IPS-18a (cell line): Measurements from ENCODE around the gene DZIP1L.

Experiments
- H3K27ac ChIP-seq: one replicate; pipeline ENCODE4 v1.5.1; 2013; ENCODE audit warnings: low read length
- H3K27me3 ChIP-seq: one replicate; pipeline ENCODE4 v1.6.1; 2013; ENCODE audit warnings: mild to moderate bottlenecking, low read length; ENCODE audit not compliant: control insufficient read depth, insufficient read depth
- H3K36me3 ChIP-seq: one replicate; pipeline ENCODE4 v1.6.1; 2013; ENCODE audit warnings: low read depth, low read length; ENCODE audit not compliant: control insufficient read depth
- H3K4me1 ChIP-seq: one replicate; pipeline ENCODE4 v1.6.1; 2013; ENCODE audit warnings: low read depth, low read length; ENCODE audit not compliant: control insufficient read depth
- H3K4me3 ChIP-seq: one replicate; pipeline ENCODE4 v1.5.1; 2013; ENCODE audit warnings: low read length
- H3K9ac ChIP-seq: one replicate; pipeline ENCODE4 v1.6.1; 2013; ENCODE audit warnings: mild to moderate bottlenecking, low read length, moderate library complexity
- H3K9me3 ChIP-seq: one replicate; pipeline ENCODE4 v1.6.1; 2013; ENCODE audit warnings: low read depth, low read length; ENCODE audit not compliant: control insufficient read depth

Gene DZIP1L

GRCh38 chr3:138027821-138028220, 87.6 kb downstream of the DZIP1L start:
- Histone ChIP-seq H3K27ac (no peak overlapping the region), H3K9ac (no peak overlapping the region), H3K4me3 (no peak overlapping the region)

GRCh38 chr3:138025553-138025952, 89.9 kb downstream of the DZIP1L start:
- Histone ChIP-seq H3K36me3 (no peaks in the 10 kb centered on the region), H3K27me3 (no peaks in the 10 kb centered on the region), H3K9ac (no peak overlapping the region), H3K9me3 (no peaks in the 10 kb centered on the region), H3K4me3 (no peak overlapping the region), H3K27ac (no peak overlapping the region), H3K4me1 (no peaks in the 10 kb centered on the region)

More at GRCh38 chr3:138027821-138028220, 87.6 kb downstream of the DZIP1L start:
- Histone ChIP-seq H3K27me3 (no peaks in the 10 kb centered on the region), H3K9me3 (no peaks in the 10 kb centered on the region), H3K4me1 (no peaks in the 10 kb centered on the region), H3K36me3 (no peaks in the 10 kb centered on the region)

- H3K27ac ChIP-seq = no peak overlapping the region
These were observed 91.7 kb downstream of the DZIP1L start for GRCh38 chr3:138023754-138024153.

DNA sequence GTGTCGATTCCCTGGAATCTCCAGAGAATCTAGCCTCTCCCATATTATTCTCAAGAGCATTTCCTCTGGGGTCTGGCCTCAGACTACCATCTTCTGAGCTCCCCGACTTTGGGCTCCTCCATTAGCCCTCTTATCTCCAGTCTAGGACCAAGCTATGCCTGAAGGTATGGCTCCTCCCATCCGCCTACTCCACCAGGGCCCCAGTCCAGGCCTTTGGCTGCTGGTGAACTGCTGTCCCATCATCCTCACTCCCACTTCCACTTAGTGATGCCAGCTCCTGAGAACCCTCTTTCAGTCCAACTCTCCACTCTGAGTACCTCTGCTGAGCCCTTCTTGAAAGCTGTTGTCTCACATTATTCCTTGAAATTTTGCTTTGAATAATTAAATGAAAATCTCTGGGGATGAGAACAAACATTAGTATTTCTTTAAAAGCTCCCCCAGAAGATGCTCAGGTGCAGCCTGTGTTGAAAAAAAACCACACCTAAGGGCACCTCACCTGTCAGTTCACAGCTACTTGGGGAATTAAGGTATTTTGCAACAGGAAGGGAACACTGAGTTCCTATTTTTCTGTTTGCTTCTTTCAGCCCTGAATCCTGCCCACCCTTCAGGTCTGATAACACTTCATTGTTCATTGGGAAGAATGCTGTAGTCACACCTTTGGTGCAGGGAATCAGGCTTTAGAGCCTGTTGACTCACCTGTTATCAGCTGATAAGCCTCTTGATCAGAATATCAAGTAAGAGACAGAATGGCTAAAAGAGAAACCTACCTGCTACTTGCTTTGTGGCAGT, 95.9 kb downstream of the DZIP1L start:
- Histone ChIP-seq H3K27me3 (no peaks in the 10 kb centered on the region), H3K4me1 (no peaks in the 10 kb centered on the region), H3K27ac (no peak overlapping the region), H3K9me3 (no peaks in the 10 kb centered on the region), H3K9ac (no peak overlapping the region), H3K36me3 (no peaks in the 10 kb centered on the region), H3K4me3 (no peak overlapping the region)

More at GRCh38 chr3:138023754-138024153, 91.7 kb downstream of the DZIP1L start:
- no peaks in the 10 kb centered on the region for H3K4me1 ChIP-seq
- H3K9ac ChIP-seq = no peak overlapping the region
- no peaks in the 10 kb centered on the region for H3K27me3 ChIP-seq
- H3K9me3 ChIP-seq = no peaks in the 10 kb centered on the region
- no peak overlapping the region for H3K4me3 ChIP-seq
- no peaks in the 10 kb centered on the region for H3K36me3 ChIP-seq

DNA sequence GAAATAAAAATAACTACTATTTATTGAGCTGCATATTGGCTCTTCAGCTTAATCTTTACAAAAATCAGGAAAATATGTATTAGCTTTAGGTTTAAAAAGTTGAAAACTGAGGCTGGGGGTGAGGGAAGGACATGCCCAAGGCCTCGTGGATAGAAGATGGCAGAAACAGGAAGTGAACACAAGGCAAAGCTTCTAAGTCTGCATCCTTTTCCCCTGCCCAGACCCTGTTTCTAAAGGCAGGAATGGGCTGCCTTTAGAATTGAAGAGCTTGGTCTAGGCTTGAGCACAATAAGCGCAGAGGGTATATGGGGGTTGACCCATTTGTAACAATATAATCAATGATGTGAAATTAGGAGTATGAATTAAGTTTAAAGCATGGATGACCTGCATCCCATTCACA, 99.3 kb downstream of the DZIP1L start:
- H3K27ac ChIP-seq = no peak overlapping the region
- H3K36me3 ChIP-seq = no peaks in the 10 kb centered on the region
- no peaks in the 10 kb centered on the region for H3K9me3 ChIP-seq
- no peak overlapping the region for H3K9ac ChIP-seq
- no peaks in the 10 kb centered on the region for H3K4me1 ChIP-seq
- H3K4me3 ChIP-seq = no peak overlapping the region
- H3K27me3 ChIP-seq = no peaks in the 10 kb centered on the region

- H3K27ac ChIP-seq = no peak overlapping the region
- no peaks in the 10 kb centered on the region for H3K27me3 ChIP-seq
- no peak overlapping the region for H3K9ac ChIP-seq
- no peaks in the 10 kb centered on the region for H3K9me3 ChIP-seq
- H3K4me1 ChIP-seq = no peaks in the 10 kb centered on the region
- H3K36me3 ChIP-seq = no peaks in the 10 kb centered on the region
- no peak overlapping the region for H3K4me3 ChIP-seq
These were observed 102.9 kb downstream of the DZIP1L start for GRCh38 chr3:138012526-138012925.
